ENCODE data around the gene TMEM209.
"Not testable (repeated sequence)": the region's sequence is repeated elsewhere in the genome, so short reads cannot be mapped to it uniquely, and the experiment has no call there.

The TMEM209 gene

DNA sequence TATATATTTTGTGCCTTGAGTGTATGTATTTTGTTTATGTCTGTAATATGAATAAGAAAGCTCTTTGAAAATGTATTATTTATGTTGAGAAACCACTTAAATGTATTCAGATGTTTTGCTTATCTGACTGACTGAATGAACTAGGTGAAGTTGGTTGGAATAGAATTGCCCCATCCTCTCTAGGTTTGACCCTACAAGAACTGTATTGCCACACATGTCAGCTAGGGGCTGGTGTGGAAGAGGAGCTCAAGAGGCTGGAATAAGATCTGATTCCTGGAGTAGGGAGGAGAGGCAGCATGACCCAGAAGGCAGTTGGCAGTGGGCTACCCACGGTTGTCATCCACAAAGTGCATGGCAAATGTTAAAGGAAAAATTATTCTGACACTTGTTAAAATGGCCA, 11.5 kb upstream of the TMEM209 start:
- no peak for DNase-seq

- DNase-seq: no peak
These were observed 10.8 kb upstream of the TMEM209 start for GRCh38 chr7:130216025-130216424.

DNA sequence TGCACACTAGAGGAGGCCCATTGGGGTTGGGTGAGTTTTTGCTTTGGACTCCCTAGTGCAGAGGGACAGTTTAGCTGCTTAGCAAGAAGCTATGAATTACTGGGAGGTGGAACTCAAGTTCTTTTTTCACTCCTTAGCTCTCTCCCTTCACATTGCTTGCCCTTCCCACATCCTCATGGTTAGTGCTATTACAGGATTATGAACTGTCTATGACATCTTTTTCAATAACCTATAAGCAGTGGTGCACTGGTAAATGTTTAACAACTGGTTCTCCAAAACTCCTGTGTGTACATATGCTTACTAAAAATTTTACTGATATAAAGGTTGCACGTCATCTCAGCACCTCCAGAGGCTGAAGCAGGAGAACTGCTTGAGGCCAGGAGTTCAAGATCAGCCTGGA, 8.6 kb upstream of the TMEM209 start:
- DNase-seq: no peak

GRCh38 chr7:130210181-130210935, 5.2 kb upstream of the TMEM209 start:
- DNase-seq: no peak

GRCh38 chr7:130208516-130208915, 3.3 kb upstream of the TMEM209 start:
- no peak for DNase-seq

- no peak for DNase-seq
These were observed 2.4 kb upstream of the TMEM209 start, which contains the start of gene SSMEM1 for GRCh38 chr7:130207642-130208041. Gene SSMEM1 (plus strand): TSS chr7:130207860. CDS start chr7:130207911, 51 bp downstream.

- DNase-seq: no peak
These were observed 1.8 kb upstream of the TMEM209 start for GRCh38 chr7:130207033-130207432.

GRCh38 chr7:130201796-130202195, 3.4 kb downstream of the TMEM209 start:
- no peak for DNase-seq

- no peak for DNase-seq
These were observed 8.1 kb downstream of the TMEM209 start for GRCh38 chr7:130197094-130197493.

DNA sequence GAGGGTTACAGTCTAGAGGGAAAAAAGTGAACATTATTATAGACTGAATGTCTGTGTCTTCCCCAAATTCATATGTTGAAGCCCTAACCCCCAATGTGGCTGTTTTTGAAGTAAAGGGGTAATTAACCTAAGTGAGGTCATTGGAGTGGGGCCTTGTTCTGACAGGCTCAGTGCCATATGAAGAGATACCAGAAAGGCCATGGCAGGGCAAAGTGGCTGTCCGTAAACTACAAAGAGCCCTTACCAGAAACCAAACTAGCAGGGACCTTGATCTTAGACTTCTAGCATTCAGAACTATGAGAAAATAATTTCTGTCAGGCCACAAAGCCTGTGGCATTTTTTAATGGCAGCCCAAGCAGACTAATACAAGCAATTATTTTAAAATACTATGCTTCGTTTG, 8.7 kb downstream of the TMEM209 start:
- no peak for DNase-seq

- DNase-seq: no peak
These were observed 9.8 kb downstream of the TMEM209 start for GRCh38 chr7:130195396-130195795.

DNA sequence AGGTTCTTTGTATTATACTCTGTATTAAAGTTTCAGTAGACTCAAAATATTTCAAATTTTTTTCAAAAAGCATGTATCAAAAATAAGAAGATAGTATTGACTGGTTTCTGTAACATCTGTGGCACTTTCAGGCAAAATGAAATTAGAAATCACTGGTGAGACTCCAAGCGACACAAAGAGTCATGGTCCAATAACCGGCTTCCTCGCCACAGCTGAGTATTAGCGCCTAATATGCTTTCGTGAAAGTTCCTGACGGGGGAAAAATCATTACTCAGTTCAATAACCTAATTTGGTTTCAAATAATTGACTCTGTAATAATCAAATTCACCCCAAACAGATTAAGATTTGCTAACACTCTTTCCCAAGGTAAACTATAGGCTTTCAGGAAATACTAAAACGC, 13.4 kb downstream of the TMEM209 start:
- DNase-seq: no peak

DNA sequence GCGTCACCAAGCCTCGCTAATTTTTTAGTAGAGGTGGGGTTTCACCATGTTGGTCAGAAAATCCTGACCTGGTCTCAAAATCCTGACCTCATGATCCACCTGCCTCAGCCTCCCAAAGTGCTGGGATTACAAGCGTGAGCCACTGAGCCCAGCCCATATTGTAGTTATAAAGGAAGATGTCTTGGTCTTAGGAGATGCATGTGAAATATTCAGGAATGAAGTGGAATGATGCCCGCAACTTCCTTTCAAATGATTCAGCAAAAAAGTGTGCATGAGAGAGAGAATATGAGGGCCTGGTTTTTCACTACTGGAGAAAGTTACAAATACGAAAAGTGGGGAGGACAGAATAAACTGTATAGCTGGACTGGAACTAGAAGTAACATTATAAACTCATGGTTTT, 15.9 kb downstream of the TMEM209 start:
- no peak for DNase-seq

GRCh38 chr7:130187360-130187759, 17.8 kb downstream of the TMEM209 start:
- DNase-seq: no peak

GRCh38 chr7:130184349-130184748, 20.9 kb downstream of the TMEM209 start:
- not testable (repeated sequence) for DNase-seq

GRCh38 chr7:130182990-130183389, 22.2 kb downstream of the TMEM209 start:
- no peak for DNase-seq

GRCh38 chr7:130181263-130181605, 24.0 kb downstream of the TMEM209 start:
- no peak for DNase-seq

- no peak for DNase-seq
These were observed 24.5 kb downstream of the TMEM209 start for GRCh38 chr7:130180571-130181262.

- no peak for DNase-seq
These were observed 25.6 kb downstream of the TMEM209 start for GRCh38 chr7:130179631-130180030.

- no peak for DNase-seq
These were observed 27.0 kb downstream of the TMEM209 start for GRCh38 chr7:130178251-130178650.

DNA sequence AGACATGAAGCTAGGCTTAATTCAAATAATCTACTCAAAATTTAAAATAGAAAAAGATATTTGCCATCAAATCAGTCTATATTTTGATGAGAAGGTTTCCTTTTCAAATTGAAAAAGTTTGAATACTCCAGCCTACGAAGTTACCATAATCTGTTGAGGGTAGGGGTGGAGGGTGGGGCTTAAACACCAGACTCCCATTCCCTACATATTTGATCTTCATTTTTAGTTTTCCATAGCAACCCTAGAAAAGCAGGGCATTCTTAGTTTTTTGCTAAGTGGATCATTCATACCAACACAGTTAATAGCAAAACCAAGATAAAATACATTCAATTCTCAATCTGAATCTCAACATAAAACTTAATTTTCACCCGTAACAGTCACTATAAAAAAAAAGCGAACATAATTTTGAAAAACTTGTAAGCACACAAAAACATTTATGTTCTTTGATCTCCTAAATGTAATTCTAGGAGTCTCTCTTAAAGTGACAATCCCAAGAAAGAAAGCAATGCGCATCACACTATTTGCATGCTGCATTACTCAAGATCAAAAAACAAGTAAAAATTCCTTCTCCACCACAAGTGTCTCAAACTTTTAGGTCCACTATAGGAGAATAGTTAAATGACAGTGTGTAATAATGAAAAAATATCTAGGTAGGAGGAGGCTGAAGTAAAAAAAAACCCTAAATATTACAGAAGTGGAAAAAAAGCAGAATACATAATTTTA, 30.8 kb downstream of the TMEM209 start:
- no peak for DNase-seq

DNA sequence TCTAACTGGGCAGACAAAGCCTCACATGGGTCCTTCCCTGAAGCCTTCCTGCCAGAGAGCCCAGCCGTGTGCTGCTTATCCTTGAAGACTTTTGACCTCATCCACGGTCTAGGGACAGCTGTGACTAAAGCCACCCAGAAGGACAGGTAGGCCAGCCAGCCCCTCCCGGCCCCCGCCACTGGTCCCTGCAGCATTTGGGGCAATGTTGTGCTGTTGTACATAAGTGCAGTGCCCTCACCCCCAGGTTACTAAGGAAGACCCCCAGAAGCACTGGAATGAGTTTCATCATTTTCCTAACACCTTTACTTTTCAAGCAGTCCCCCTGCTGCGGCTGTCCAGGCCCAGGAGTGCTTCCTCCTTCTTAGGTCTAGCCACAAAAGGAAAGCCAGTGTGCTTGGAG, 43.0 kb downstream of the TMEM209 start:
- no peak for DNase-seq

DNA sequence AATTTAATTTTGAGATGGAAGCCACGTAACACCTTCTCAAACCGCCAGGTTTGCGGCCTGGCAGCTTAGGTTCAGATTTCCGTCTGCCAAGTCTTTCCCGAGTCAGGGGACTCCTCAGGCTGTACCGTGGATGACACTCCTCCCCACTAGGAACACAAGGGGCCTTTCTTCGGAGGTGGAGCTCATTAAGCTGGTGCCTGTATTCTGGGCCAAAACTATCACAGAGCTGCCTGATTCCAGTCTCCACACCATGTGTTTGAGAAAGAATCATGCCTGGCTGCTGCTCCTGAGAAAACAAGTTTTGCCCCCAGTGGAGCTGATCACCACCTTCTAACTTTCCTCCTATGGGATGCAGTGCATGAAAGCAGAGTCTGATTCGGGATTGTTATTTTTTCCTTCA, 44.8 kb downstream of the TMEM209 start:
- DNase-seq: no peak

- no peak for DNase-seq
These were observed 45.2 kb downstream of the TMEM209 start for GRCh38 chr7:130160023-130160422.
